NB4 (cell line): ENCODE results near the gene UBE2L3.

Source experiments
- DNase-seq: peaks from one replicate; pipeline ENCODE4 v3.0.0; 2010; ENCODE audit warnings: low read depth
- H3K4me3 ChIP-seq: one replicate; pipeline ENCODE4 v1.5.1; 2011; ENCODE audit warnings: mild to moderate bottlenecking, low read depth, low read length, moderate library complexity
- CTCF ChIP-seq: IDR thresholded peaks from one replicate; pipeline ENCODE4 v1.5.1; 2012; ENCODE audit warnings: low read depth, low read length
- MAX ChIP-seq: IDR thresholded peaks from 2 replicates; pipeline ENCODE4 v1.6.1; 2011; ENCODE audit warnings: low read depth, low read length
- MYC ChIP-seq: IDR thresholded peaks from 2 replicates; pipeline ENCODE4 v1.6.1; 2011; ENCODE audit warnings: low read depth, low read length
- POLR2A ChIP-seq: IDR thresholded peaks from 2 replicates; pipeline ENCODE4 v1.6.1; 2011; ENCODE audit warnings: mild to moderate bottlenecking; ENCODE audit not compliant: insufficient read length; ENCODE audit errors: extremely low read depth

The UBE2L3 gene

GRCh38 chr22:21651521-21652009 lies 84.1 kb downstream of the UBE2L3 start:
- TF ChIP-seq MAX (no peak), CTCF (no peak), MYC (no peak), POLR2A (no peak)
- no peak overlapping the region for H3K4me3 ChIP-seq
- no peak for DNase-seq

- DNase-seq = no peak
Measured at GRCh38 chr22:21652010-21652546, 84.6 kb downstream of the UBE2L3 start.

GRCh38 chr22:21652547-21653545 lies 85.3 kb downstream of the UBE2L3 start:
- TF ChIP-seq MYC (no peak), POLR2A (no peak), CTCF (no peak), MAX (no peak)
- DNase-seq = no peak
- H3K4me3 ChIP-seq = no peak overlapping the region

More at GRCh38 chr22:21652010-21652546, 84.6 kb downstream of the UBE2L3 start:
- TF ChIP-seq MAX (no peak), MYC (no peak), CTCF (no peak), POLR2A (no peak)
- no peak overlapping the region for H3K4me3 ChIP-seq

GRCh38 chr22:21657020-21657359 lies 89.5 kb downstream of the UBE2L3 start:
- TF ChIP-seq MAX = no peak
- no peak for TF ChIP-seq POLR2A
- no peak for TF ChIP-seq CTCF
- no peak for TF ChIP-seq MYC
- peak overlapping the region; percentile 32 for H3K4me3 ChIP-seq
- no peak for DNase-seq

GRCh38 chr22:21657360-21658032 lies 90.0 kb downstream of the UBE2L3 start:
- peak overlapping the region; percentile 45 for H3K4me3 ChIP-seq
- TF ChIP-seq MAX = peak; percentile 44
- no peak for TF ChIP-seq CTCF
- no peak for TF ChIP-seq MYC
- peak; percentile 46 for TF ChIP-seq POLR2A
- DNase-seq = peak; percentile 86
